NCI-H2029 (cell line): ENCODE results near the gene RASL10B.
"Not testable (repeated sequence)": the region's sequence is repeated elsewhere in the genome, so short reads cannot be mapped to it uniquely, and the experiment has no call there.

Experiments used
- DNase-seq: peaks from one replicate; lab custom pipeline; 2025; lab: John Stamatoyannopoulos, UW

The RASL10B gene, protein sequence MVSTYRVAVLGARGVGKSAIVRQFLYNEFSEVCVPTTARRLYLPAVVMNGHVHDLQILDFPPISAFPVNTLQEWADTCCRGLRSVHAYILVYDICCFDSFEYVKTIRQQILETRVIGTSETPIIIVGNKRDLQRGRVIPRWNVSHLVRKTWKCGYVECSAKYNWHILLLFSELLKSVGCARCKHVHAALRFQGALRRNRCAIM

GRCh38 chr17:35731239-35731916 lies at the start of gene RASL10B:
RASL10B (plus strand) TSS chr17:35731639; CDS start chr17:35735185, 3,546 bp downstream.
- DNase-seq, result peak; percentile 4

DNA sequence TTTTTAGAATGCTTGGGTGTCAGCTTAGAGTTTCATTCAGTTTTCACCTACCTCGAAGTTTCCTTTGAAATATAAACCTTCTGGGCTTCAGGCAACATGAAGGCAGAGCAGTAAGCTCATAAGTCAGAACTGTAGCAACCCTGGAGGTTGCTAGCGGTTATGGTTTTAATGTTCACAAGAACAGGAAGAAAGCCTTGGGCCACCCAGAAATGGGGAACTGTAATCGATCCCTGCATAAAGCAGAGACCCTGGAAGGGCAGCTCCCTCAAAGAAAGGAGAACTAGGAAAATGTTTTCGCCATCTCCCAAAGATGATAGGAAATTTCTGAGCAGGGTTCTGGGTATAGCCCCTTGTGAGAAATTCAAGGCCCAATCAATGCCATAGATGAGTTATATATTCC lies 47.8 kb upstream of the RASL10B start:
- DNase-seq, result no peak

DNA sequence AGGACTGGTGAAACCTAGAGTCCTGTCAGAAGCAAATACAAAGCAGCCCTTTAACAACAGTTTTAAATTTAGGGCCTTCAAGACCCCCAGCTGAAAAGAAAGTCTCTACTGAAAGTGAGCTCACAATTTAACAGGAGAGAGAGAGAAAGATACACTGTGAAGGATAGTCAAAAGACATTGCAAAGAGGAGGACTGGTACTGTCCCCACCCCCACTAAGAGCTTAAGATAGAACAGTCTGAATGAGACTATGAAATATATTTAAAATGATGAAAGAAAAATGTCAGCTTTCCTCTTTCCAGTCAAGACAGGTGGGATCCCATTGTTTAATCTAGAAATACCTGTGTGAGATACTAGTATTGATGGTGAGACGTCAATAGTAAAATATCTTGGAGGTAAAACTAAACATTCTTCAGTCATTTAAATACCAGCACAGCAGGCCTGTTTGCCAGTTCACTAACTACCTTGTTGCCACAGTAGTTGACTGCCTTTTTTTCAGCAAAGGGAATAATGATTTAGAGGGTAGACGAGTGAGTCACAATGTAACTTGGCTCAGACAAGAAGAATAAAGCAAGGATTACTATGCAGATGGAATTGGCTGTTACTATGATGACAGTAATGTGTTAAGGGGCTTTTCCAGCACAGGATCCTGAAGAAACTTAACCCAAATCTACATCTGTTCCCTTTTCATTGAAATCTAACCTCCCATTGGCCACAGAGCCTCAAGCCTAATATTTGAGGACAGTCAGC lies 47.2 kb upstream of the RASL10B start:
- DNase-seq, result no peak

GRCh38 chr17:35692512-35693210 lies 38.8 kb upstream of the RASL10B start:
- DNase-seq, result no peak

DNA sequence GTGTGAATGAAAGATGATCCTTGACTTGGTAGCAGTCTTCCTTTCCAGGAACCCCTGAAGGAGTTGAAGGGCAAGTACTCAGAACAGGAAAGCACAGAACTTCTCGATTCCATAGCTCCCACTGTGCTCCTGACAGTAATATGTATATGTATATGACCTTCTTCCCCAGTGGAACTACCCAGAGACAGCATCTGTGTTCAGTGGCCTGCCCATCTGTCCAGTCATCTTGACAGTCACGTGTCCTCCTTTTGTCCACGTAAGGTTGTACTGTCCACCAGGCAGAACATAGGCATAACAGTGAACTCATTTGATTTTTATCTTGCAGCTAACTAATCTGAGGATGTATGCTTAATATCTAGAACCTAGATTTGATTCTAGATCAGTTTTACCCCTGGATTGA lies 37.8 kb upstream of the RASL10B start:
- no peak for DNase-seq

- no peak for DNase-seq
Measured at GRCh38 chr17:35694906-35695305, 36.5 kb upstream of the RASL10B start.

GRCh38 chr17:35695613-35696012 lies 35.8 kb upstream of the RASL10B start:
- no peak for DNase-seq

GRCh38 chr17:35698800-35699199 lies 32.6 kb upstream of the RASL10B start:
- no peak for DNase-seq

GRCh38 chr17:35700150-35700549 lies 31.3 kb upstream of the RASL10B start:
- no peak for DNase-seq

- no peak for DNase-seq
Measured at GRCh38 chr17:35701491-35701890, 29.9 kb upstream of the RASL10B start.

GRCh38 chr17:35703308-35703707 lies 28.1 kb upstream of the RASL10B start:
- not testable (repeated sequence) for DNase-seq

- no peak for DNase-seq
Measured at GRCh38 chr17:35705230-35705629, 26.2 kb upstream of the RASL10B start.

DNA sequence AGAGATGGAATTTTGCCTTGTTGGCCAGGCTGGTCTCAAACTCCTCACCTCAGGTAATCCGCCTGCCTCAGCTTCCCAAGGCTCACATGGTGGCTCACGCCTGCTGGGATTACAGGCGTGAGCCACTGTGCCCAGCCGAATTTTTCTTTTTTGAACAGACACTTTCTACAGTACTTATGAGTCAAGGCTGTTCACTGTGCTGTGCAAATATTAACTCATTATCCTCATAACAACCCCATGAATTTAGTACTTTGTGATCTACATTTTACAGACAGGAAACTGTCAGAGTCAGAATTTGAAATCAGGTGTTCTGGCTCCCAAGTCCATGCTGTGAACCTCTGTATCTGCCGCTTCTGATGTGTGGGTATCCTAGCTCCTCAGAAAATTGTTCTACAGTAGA lies 25.7 kb upstream of the RASL10B start:
- DNase-seq, result no peak

DNA sequence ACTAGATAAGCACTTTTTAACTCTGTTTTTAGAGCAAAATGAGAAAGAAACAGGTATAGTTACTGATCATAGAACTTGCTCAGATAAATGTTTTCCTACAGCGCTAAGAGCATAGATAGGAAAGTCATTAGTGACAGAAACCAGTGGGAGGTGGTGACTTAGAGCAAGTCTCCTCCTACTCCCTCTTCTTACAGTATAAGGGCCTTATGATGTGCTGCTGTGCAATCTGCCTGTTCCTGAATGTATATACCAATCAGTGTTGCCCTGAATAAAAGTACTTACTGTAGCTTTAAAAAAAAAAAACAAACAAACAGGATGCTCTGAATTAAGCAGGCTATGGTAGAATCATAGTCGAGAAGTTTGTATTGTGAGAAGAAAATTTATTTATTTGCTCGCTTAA lies 23.3 kb upstream of the RASL10B start:
- no peak for DNase-seq

DNA sequence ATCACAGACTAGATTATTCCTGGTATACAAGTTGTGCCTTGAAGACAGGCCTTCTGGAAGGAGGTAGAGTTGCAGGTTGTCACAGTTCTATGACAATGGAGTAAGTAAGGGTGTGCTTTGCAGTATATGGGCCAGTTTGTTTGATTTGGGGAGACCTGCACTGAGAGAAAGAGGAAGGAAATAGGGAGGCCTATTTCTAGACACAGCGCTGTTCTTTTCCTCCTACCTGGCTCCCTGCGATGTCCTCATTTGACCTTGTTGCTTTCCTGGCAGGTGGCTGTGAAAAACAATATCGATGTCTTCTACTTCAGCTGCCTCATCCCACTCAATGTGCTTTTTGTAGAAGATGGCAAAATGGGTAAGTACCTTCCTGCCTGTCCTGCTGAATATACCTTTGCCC lies 22.5 kb upstream of the RASL10B start:
- no peak for DNase-seq

GRCh38 chr17:35709874-35710273 lies 21.6 kb upstream of the RASL10B start:
- DNase-seq, result peak; percentile 9

- no peak for DNase-seq
Measured at GRCh38 chr17:35710950-35711349, 20.5 kb upstream of the RASL10B start.

DNA sequence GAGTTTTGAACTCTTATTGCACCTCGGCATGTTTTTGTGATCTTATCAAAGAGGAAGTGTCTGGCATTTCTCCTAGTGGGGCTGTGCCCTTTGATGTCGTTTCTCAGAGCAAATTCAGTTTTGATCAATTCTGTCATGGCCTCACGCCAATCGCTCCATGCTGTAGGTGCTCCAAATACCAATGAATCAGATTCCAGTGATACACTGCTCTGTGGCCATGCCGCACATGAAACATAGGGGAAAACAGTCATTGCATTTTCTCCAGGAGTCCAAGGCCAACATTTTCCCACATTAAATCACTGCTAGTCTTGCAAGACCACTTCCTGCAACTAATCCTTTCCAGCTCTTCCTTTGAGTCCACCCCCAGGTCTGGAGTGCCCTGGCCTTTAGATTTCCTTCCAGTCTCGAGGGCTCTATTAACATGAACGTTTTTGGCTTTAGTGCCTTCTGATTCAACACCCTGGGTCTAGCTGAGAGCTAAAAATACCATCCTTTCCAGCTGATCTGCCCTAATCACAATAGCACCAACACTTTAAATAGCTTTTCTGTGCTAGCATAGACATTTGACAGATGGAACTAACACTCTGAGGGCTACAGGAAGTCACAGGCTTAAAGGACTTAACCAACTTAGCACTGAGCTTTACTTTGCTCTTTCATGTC lies 18.2 kb upstream of the RASL10B start:
- no peak for DNase-seq

DNA sequence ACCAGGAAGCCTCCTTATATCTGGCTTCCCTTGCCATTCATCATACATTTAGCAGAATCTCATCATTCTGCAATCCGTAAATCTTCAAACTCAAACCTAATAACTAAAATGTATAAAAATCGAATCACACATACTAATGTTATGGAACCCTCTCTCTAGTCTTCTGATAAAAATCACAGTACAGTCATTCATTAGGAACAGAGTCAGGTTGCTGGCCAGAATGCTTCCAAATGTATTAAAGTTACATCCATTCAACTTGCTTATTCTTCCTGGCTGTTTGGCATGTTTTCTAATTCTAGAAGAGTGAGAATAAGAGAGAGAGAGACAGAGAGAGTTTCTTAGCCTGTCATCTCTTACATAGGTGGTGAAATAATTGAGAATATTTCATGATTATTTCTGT lies 16.5 kb upstream of the RASL10B start:
- DNase-seq, result no peak

DNA sequence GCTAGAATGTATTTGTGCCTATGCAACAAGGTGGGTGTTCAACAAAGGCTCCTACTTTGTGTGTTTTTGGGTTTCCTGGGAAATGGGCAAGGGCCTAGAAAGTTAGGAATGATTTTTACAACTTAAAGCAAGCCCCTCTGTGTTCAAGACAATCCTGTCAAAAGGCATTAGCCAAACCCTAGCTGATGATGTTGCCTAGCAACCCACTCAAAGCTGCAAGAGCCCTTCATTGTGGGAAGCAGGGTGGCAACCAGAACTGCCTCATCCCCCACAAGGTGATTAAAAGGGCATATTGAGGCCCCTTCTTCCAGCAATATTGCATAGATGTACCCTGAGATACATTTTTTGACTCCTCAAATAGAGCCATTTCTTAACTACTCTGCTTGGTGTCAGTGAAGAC lies 16.0 kb upstream of the RASL10B start:
- DNase-seq, result no peak

GRCh38 chr17:35716173-35716572 lies 15.3 kb upstream of the RASL10B start:
- no peak for DNase-seq

DNA sequence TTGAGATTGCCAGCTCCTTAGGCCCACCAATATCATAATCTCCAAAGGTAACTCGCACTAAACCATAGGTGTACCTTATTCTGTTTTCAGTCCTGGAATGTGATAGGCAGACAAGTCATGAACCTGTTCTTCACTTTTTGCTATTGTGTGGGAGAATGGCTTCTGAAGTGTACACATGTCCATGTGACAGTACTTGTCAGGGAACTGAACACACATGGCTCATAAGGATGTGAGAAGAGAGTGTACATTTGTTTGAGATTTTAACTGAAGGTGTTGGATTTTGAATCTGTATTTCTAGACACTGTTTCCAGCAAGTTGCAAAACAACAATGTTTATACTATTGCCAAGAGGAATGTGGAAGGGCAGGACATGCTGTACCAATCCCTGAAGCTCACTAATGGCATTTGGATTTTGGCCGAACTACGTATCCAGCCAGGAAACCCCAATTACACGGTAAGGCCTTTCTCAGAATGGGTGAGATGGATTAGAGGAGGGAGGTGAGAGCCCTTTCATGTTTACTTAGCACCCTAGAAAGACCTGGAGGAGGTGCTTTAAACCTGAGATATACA lies 14.5 kb upstream of the RASL10B start:
- DNase-seq, result no peak
